GM12875 (cell line): ENCODE measurements around the gene UNC50.

ENCODE experiments used
- H3K4me3 ChIP-seq: one replicate; pipeline ENCODE4 v1.5.1; 2011; ENCODE audit warnings: low read depth, low read length, control low read depth
- TF ChIP-seq, protein P1 (sequence below): IDR thresholded peaks from 2 replicates; pipeline ENCODE4 v1.5.1; 2011; ENCODE audit warnings: low read depth, mild to moderate bottlenecking, control low read depth, inconsistent platforms, low read length, moderate library complexity, borderline replicate concordance; ENCODE audit not compliant: insufficient read depth

UNC50 gene

DNA sequence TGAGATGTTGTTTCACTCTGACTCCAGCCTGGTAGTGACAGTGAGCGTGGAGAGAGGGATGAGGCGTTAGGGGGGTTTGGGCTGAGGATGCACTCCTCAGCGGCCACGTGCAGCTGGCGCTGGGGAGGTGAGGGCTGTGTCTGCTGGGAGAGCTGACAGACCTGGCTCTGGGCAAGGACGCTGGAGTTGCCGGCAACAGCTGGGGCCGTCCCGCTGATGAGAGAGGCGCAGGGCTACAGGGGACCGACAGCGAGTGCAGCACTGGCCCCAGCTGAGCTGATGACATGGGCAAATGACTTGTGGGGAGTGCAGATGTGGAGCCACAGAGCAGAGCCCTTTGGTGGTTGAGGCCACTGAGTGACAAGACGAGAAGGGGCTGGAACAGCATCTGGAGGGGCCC lies 38.5 kb upstream of the UNC50 start:
- H3K4me3 ChIP-seq: no peak overlapping the region
- TF ChIP-seq, protein P1, sequence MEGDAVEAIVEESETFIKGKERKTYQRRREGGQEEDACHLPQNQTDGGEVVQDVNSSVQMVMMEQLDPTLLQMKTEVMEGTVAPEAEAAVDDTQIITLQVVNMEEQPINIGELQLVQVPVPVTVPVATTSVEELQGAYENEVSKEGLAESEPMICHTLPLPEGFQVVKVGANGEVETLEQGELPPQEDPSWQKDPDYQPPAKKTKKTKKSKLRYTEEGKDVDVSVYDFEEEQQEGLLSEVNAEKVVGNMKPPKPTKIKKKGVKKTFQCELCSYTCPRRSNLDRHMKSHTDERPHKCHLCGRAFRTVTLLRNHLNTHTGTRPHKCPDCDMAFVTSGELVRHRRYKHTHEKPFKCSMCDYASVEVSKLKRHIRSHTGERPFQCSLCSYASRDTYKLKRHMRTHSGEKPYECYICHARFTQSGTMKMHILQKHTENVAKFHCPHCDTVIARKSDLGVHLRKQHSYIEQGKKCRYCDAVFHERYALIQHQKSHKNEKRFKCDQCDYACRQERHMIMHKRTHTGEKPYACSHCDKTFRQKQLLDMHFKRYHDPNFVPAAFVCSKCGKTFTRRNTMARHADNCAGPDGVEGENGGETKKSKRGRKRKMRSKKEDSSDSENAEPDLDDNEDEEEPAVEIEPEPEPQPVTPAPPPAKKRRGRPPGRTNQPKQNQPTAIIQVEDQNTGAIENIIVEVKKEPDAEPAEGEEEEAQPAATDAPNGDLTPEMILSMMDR: no peak

DNA sequence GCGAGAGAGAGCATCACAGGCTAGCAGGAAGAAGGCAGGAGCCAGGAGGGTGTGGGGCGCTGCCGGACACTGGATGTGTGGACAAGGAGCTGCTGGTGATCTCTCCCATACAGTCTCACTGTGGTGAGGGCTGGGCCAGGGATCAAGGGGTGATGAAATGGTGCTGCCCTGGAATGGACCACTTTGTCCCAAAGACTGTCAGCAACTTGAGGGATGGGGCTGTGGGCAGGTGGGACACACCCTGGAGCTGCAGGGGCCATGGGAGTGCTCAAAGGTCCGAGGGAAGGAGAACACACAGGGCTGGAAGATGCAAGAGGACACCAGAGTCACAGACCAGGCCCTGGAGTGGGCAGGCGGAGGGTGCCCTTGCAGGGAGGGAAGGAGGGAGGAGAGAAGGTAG lies 38.0 kb upstream of the UNC50 start:
- TF ChIP-seq, protein P1: no peak
- no peak overlapping the region for H3K4me3 ChIP-seq

DNA sequence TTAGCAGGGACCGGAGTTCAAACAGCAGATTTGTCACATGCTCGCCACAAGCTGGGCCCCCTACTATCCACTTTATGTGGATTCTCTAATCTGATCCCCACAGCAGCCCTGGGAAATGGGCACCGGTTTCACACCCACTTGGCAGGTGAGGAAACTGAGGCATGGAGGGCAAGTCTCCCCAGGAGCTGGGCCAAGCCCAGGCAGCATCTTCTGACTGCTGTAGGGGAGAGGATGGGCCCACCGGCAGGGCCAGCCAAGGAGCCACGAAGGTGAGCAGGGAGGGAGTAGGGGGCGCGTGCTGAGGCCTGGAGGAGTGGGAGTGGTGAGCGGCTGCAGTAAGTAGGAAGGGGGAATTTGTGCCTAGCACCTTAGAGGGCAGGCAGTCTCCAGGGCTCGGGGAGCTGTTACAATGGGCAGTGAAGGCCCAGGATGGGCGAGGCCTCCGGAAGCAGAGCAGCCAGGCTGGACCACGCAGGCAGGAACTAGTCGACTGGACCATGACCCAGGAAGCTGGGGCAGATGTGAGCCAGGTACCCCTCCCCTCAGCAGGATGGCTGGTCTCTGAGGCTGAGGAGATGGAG lies 37.2 kb upstream of the UNC50 start:
- TF ChIP-seq, protein P1: no peak
- no peak overlapping the region for H3K4me3 ChIP-seq

DNA sequence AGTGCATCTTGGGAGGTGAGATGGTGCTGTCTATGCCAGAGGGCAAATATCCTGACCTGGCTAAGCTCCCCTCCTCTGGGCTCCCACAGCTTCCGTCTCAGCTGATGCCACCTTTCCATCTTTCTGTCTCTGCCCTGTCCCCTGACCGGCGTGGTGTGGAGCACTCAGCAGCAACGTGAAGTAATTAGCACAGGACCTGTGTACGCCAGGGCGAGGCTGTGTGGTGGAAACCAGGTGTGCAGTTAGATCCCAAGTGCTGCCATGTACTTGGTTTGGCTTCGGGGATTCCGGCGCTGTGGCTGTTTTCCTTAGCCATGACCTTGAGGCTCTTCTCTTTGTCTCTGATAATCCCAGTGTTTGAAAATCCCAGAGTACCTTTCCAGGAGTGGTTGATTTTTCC lies 36.6 kb upstream of the UNC50 start:
- TF ChIP-seq, protein P1: no peak
- H3K4me3 ChIP-seq: no peak overlapping the region

DNA sequence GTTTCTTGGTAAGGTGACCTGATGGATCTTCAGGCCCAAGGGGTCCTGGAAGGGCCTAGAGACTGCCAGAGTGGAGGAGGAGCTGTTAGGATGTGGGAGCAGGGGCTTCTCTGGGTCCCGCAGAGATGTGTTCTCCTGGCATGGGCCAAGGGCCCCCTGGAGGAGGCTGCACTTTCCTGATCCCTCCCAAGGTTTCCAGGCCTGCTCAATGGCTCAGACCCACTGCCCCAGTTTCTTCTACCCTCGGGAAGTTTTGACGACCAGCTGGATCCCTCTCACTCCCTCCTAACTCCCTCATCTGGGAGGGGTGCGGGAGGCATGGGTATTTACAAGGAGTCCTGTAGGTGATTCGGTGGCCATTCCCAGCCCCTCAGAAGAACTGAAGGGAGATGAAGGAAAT lies 36.2 kb upstream of the UNC50 start:
- no peak overlapping the region for H3K4me3 ChIP-seq
- TF ChIP-seq, protein P1: no peak

DNA sequence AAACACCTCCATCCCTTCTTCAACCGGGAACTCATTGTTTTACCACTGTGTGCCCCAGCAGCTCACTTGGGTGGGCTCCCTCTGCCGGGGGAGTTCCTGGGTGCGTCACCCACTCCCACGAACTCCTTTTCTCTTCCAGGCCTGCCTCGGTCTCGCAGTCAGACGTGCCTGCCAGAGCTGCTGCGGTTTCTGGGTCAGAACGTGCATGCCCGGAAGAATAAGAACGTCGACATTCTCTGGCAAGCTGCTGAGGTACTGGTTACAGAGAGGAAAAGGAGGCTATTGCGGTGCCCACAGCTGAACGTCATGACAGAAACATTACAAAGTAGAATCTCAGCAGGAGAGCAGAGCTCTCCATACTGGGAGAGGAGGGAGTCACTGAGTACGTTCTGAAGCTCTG lies 35.7 kb upstream of the UNC50 start:
- TF ChIP-seq, protein P1: no peak
- no peak overlapping the region for H3K4me3 ChIP-seq

DNA sequence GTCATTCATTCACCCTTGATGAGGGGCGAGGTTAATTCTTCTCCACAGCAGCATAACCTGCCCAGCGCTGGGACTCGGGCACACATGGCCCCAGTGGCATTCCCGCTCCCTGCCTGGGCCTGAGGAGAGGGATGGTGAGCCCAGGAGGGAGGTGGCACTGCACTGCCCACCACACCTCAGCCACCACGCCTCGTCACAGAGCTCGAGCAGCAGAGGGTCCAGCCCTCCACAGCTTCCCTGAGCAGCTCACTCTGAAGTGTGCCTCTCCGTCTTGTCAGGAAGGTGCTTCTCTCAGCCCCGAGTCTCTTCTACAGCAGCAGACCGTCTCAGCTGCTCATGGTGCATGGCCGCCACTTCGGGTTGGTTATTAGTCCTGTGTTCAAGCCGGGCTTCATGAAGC lies 35.0 kb upstream of the UNC50 start:
- TF ChIP-seq, protein P1: no peak

More for the DNA sequence above, 35.0 kb upstream of the UNC50 start:
- no peak overlapping the region for H3K4me3 ChIP-seq
